CD4-positive, alpha-beta T cell treated with Interleukin-17A for 1 hour (primary cell): ENCODE measurements around the gene ZNF282.
"Not testable (repeated sequence)": the region's sequence is repeated elsewhere in the genome, so short reads cannot be mapped to it uniquely, and the experiment has no call there.

Experiments
- DNase-seq: peaks from one replicate; pipeline ENCODE4 v3.0.0-alpha.2; 2020

Gene ZNF282

DNA sequence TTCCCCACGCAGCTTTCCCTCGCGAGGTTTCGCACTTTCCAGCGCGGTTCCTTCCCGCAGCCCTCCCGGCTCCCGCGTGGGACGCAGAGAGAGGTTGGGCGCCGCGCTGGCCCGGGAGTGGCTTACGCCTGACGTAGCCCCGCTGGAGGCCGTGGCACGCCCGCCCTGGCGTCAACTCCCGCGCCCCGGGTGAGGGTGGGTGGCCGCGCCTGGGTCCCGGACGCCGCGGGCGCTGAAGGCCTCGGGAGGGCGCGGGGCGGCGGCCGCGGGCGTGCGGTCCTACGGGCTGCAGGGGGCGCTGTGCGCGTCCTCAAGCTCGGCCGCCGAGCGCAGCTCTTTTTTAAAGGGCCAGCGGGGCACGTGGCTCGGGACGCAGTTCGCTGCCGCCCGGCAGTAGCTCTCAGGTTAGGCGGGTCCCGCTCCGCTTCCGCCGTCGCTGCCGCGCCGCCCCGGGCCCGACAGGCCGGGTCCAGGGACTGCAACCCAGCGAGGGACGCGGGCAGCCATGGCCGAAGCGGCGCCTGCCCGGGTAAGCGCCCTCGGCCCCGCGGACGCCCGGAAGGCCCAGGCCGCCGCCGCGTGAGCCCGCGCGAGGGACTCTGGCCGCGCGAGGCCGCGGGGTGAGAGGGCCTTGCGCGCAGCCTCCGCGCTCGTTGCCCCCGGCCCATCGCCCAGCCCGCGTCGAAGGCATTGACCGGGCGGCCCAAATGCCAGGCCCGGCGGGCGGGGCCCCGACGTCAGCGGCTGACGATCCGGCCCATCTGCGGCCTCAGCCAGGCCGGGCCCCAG, 66.7 kb downstream of the ZNF282 start, which contains the start of gene ZNF783:
Gene ZNF783 (plus strand): TSS at position 368 of the 789 bp plus-strand sequence. CDS start 138 bp downstream, at position 506.
- DNase-seq, result peak; percentile 89

- no peak for DNase-seq
These were observed 71.1 kb downstream of the ZNF282 start for GRCh38 chr7:149266451-149266850.

DNA sequence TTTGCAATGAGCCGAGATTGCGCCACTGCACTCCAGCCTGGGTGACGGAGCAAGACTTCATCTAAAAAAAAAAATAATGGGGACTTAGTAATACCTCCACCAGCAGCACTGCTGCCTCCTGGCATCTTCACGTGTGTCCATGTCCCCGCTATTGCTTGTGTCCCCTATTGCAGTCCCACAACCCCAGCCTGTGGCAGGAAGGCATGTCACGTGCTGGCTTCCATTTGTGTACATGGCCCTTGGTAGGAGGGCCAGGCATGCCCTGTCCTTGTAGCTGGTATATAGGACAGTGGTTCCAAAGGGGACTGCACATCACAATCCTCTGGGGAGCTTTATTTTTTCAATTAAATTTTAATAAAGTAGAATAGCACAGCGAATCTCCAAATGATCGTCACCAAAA, 72.4 kb downstream of the ZNF282 start:
- no peak for DNase-seq

DNA sequence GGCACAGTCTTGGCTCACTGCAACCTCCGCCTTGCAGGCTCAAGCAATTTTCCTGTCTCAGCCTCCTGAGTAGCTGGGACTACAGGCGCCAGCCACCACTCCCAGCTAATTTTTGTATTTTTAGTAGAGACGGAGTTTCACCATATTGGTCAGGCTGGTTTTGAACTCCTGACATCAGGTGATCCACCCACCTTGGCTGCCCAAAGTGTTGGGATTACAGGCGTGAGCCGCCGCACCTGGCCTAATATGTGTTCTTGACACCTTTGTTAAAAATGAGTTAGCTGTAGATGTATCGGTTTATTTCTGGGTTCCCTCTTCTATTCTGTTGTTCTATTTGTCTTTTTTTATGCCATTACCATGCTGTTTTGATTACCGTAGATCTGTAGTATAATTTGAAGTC, 79.1 kb downstream of the ZNF282 start:
- DNase-seq, result not testable (repeated sequence)
